Measurements from ENCODE around the gene PGM5.

PGM5 gene

GRCh38 chr9:68536876-68537615, 180.6 kb downstream of the PGM5 start:
- DNase-seq (ENCODE audit: low read depth in 2 of 2): no peak

- DNase-seq (ENCODE audit: low read depth in 2 of 2): no peak
Observed at GRCh38 chr9:68537616-68537880, 181.1 kb downstream of the PGM5 start.

DNA sequence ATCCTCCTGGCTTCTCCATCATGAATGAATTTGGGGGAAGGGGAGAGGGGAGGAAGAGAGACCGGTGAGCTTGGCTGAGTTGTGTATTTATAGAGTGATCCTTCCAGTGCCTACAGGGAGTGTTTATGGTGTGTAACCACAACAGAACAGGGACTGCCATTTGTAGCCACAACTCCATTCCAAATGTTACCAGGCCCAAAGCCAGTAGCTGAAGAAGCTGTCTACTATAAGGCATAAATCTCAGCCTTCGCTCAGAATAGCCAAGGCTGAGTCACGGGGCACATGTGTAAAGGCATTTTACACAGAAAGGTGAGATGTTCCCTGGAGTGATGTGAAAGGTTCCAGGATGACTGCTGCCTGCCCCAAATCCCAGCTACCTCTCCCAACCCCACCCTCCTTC, 181.8 kb downstream of the PGM5 start:
- no peak for DNase-seq (ENCODE audit: low read depth in 2 of 2)

DNA sequence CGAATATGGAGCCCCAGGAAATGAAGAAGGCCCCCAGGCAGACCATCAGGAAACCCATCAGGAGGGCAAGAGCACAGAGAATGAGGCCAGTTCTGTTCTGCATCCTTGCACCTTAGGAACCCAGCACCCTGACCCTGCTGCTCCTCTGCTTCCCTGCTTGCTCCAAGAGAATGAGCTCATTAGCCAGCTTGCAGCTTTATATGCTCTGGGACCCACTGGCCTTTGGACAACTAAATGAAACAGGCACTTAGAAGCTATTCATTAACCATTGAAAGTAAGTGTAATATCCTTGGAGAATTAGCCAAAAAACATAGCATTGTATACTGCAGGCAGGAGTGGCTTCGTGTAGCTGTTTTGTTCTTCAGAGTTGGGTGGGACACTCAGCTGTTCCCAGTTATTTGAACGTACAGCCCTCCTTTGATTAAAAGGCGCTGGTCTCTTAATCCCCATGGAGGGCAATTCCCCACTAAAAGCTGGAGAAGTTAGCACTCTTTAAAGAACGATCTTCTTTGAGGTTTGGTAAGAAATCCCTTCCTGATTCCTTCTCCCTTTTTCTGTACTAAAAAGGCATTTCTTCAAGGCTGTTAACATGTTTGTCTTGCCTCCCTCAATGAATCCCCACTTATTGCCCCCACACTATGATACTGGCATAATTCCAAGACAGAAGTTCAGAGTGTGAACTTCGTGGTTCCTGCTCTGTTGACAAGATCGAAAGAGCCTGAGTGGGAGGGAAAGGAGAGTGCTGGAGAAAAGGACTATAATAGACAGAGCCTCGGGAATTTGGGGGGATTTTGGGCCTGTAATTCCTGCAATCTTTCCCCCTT, 184.5 kb downstream of the PGM5 start, which contains the start of gene TMEM252:
Gene TMEM252 (minus strand): TSS at position 172 of the 824 bp plus-strand sequence. CDS start 69 bp downstream, at position 103.
- no peak for DNase-seq (ENCODE audit: low read depth in 2 of 2)

DNA sequence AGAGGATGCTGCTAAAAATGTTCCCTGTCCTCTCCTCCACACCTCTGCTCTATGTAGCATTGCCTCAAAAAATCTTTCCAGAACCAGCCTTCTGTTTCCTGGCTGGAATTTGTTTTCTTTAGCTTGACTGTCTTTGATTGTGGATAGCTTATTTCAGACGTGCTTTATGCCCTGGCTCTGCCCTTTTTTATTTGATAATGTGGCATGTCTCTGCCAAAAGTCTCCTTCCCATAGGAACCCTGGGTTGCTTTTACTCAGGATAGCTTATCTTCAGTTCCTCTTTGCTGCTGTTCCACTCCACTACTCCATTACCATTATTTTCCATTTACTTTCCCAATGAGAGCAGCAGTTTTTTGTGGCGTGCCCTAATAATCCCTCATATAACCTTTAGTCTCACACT, 185.2 kb downstream of the PGM5 start:
- DNase-seq (ENCODE audit: low read depth in 2 of 2): no peak

- no peak for DNase-seq (ENCODE audit: low read depth in 2 of 2)
Observed at GRCh38 chr9:68545033-68545705, 188.8 kb downstream of the PGM5 start.

- no peak for DNase-seq (ENCODE audit: low read depth in 2 of 2)
Observed at GRCh38 chr9:68546596-68547390, 190.4 kb downstream of the PGM5 start.

GRCh38 chr9:68547417-68547816, 191.0 kb downstream of the PGM5 start:
- no peak for DNase-seq (ENCODE audit: low read depth in 2 of 2)

DNA sequence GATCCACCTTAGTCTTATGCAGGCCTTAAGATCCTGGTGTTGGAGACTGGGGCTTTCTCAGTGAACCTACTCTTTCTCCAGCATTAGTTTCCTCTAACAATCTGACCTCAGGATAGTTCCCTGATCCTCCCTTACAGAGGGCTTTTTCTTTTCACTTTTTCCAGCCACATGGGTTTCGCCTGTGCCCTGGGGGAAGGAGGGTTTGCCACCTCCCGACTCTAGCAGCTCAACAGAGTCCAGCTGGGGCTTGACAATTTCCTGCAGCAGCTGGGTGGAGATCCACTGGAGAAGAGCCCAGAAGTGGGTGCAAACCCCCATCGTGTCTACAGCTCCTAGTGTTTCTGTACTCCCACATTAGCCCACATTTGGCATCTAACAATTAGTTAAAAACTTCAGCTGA, 191.8 kb downstream of the PGM5 start:
- DNase-seq (ENCODE audit: low read depth in 2 of 2): no peak

GRCh38 chr9:68551191-68551590, 194.8 kb downstream of the PGM5 start:
- no peak for DNase-seq (ENCODE audit: low read depth in 2 of 2)

GRCh38 chr9:68552700-68553476, 196.5 kb downstream of the PGM5 start:
- no peak for DNase-seq (ENCODE audit: low read depth in 2 of 2)

GRCh38 chr9:68555437-68556150, 199.2 kb downstream of the PGM5 start:
- no peak for DNase-seq (ENCODE audit: low read depth in 2 of 2)

DNA sequence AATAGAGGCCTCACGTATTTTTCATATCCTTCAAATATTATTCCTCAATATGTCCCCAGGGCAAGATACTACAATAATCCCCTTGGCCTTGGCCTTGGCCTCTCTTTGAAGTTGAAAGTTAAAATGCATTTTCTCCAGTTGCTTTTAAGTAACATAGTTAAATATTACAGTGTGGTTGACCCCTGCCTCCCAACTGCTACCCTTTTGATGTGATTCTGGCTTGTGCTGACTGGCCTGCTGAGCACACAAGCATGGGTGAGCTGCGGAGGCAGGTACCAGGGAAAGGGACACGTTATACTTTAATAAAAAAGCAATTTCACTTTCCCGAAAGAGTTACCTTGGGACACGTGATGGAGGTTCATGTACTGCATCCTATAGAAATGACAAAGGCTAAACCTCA, 202.1 kb downstream of the PGM5 start:
- no peak for DNase-seq (ENCODE audit: low read depth in 2 of 2)

DNA sequence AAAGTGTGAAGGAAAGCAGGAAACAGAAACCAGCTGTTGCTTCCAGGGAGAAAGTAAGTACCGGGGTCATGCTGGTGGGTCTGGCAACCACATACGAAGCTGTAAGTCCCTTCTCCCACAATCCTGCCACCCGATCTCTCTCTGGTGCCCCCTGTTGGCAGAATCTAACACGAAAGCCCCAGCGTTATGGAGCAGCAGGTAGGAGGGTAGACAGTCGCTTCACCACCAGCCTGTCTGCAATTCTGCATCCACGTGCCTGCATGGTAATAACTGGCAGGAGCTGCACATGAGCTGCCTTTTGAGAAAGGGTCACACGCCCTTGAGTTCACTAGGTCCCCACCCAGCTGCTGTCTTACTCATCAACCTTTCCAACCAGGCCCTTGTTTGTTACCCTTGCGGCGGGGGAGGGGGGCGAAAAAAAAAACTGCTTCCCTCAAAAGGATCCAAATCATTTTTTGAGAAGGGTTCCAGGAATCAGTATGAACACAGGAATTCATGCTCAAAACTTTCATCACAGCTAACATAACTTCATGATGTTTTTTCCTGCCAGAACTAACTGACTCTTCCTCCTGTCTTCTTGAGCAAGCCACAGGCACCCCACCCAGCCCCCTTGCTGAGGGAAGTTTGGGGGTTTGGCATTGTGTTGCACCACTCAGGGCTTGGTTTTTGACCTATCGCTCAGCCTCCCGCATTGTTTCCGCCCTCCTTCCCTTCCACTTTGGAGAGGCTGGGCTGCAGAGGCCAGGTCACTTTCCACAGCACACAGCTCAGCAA, 203.8 kb downstream of the PGM5 start:
- DNase-seq (ENCODE audit: low read depth in 2 of 2): peak; percentile 25 to 31

- DNase-seq (ENCODE audit: low read depth in 2 of 2): no peak
Observed at GRCh38 chr9:68562461-68562860, 206.1 kb downstream of the PGM5 start.

- DNase-seq (ENCODE audit: low read depth in 2 of 2): no peak
Observed at GRCh38 chr9:68567565-68567964, 211.2 kb downstream of the PGM5 start.

DNA sequence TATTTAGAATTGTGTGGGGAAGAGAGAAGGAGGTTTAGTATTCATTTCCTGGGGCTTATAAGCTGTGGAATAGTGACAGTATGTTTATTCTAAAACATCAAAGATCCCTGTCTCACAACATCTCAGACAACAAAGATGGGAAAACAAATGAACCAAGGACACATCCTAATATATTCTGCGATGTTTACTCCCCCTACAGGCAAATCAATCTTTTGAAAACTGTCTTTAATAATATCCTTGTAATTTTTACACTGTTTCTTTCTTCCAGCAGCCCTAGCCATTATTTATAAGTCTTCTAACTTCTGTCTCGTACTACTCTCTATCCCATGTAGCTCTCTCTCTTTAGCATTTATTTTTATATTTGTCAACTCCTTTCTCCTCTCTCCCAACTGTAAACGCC, 217.7 kb downstream of the PGM5 start:
- no peak for DNase-seq (ENCODE audit: low read depth in 2 of 2)

GRCh38 chr9:68575817-68576216, 219.4 kb downstream of the PGM5 start:
- no peak for DNase-seq (ENCODE audit: low read depth in 2 of 2)

DNA sequence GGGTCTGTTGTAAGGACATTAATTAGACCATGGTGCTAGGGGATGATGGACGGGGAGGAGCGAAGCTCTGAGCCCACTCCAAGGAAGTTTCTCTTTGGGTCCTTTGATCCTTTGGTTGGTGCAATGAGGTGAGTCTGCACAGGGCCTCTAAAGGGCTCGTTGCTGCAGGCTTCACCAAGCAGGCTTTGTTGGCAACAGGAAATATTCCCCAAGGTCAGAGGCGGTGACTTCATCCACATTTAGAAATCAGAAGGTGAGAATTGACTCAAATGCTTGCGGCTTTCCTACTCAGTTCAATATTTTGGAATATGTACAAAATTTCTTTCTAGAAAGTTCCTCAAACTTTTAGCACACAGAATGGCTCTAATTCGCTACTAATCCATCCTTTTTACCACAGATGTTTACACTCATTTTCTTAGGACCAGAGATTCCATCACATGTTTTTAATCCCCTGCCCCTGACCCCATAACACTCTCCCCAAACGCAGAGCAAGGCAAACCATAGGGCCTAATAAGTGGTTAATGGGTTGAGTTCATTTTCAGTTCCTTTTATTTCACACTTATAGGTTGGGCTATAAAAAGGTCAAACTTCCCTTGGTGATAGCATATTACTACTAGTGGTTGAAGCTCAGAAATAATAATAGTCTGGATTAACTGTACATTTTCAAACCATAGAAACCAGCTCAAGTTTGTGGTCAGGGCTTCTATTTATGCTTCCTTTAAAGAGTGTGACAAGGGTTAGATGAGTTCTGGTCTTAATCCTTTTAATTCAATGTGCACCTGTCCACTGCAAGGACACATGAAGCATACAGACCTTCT, 221.6 kb downstream of the PGM5 start:
- DNase-seq (ENCODE audit: low read depth in 2 of 2): no peak
